ENCODE results near the gene OR10Z1. TPM values are rescaled to one million over a fixed set of nuclear protein-coding genes. Genes with fewer than 3 reads are reported as not detected.

The OR10Z1 gene
- total RNA-seq, 1 donor from 2014 or later = not detected

DNA sequence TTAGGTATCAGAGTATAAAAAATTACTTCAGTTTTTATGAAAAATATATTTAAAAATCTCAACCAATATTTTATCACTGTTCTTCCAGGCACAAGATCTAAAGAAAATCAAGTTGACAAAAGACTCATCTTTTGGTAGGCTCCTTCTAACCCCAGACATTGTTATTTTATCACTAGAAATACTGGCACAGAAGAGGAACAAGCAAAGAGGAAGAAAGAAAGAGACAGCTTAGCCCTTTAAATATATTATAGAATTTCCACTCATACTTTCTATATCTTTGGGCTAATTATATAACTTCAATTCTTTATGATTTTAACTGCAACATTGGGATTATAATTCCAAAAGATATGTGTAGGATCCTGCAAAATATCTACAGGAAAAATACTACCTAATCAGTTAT lies 49.0 kb downstream of the OR10Z1 start:
- Mint-ChIP-seq H3K4me1 (ENCODE audit: unreplicated experiment) (no peaks in the 10 kb centered on the region), H3K27me3 (ENCODE audit: unreplicated experiment) (no peaks in the 10 kb centered on the region), H3K4me3 (ENCODE audit: unreplicated experiment) (no peak overlapping the region), H3K27ac (ENCODE audit: unreplicated experiment) (no peak overlapping the region), H3K9me3 (ENCODE audit: unreplicated experiment) (no peaks in the 10 kb centered on the region), H3K36me3 (ENCODE audit: unreplicated experiment) (no peaks in the 10 kb centered on the region)
- TF ChIP-seq, protein P1, sequence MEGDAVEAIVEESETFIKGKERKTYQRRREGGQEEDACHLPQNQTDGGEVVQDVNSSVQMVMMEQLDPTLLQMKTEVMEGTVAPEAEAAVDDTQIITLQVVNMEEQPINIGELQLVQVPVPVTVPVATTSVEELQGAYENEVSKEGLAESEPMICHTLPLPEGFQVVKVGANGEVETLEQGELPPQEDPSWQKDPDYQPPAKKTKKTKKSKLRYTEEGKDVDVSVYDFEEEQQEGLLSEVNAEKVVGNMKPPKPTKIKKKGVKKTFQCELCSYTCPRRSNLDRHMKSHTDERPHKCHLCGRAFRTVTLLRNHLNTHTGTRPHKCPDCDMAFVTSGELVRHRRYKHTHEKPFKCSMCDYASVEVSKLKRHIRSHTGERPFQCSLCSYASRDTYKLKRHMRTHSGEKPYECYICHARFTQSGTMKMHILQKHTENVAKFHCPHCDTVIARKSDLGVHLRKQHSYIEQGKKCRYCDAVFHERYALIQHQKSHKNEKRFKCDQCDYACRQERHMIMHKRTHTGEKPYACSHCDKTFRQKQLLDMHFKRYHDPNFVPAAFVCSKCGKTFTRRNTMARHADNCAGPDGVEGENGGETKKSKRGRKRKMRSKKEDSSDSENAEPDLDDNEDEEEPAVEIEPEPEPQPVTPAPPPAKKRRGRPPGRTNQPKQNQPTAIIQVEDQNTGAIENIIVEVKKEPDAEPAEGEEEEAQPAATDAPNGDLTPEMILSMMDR (IDR thresholded peaks at IDR 0.05) = no peak
- DNase-seq (ENCODE audit: extremely low spot score, unreplicated experiment) = no peak

DNA sequence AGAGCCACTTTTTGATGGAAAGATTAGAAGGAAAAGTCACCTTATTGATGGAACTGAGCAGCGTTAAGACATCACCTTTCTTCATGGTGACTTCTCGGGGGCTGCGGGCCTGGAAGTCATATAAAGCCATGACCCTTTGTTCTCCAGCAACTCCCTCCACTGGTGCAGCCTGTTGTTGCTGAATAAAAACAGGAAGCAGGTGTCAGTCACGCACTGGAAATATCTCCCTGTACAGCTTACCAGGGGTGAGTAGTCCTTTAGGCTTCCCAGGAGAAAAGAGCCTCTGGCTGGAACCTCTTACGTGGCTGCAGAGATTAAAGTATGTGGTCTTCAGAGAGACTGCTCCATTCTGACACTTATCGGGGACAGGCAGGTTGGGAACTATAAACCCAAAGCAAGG lies 49.5 kb downstream of the OR10Z1 start:
- Mint-ChIP-seq H3K4me1 (ENCODE audit: unreplicated experiment) (no peaks in the 10 kb centered on the region), H3K27me3 (ENCODE audit: unreplicated experiment) (no peaks in the 10 kb centered on the region), H3K36me3 (ENCODE audit: unreplicated experiment) (no peaks in the 10 kb centered on the region), H3K4me3 (ENCODE audit: unreplicated experiment) (no peak overlapping the region), H3K27ac (ENCODE audit: unreplicated experiment) (no peak overlapping the region), H3K9me3 (ENCODE audit: unreplicated experiment) (no peaks in the 10 kb centered on the region)
- DNase-seq (ENCODE audit: extremely low spot score, unreplicated experiment) = no peak
- TF ChIP-seq, protein P1 (IDR thresholded peaks at IDR 0.05) = no peak

Other genes with a start within 250 kb of the OR10Z1 start
- gene OR10T2, start 205.8 kb upstream of the OR10Z1 start, total RNA-seq = not detected in 2 replicates
- gene OR10K2, start 179.0 kb upstream of the OR10Z1 start, total RNA-seq = not detected in 2 replicates
- not detected in 2 replicates for gene OR10K1, start 143.4 kb upstream of the OR10Z1 start, total RNA-seq
- gene OR10R2, start 133.0 kb upstream of the OR10Z1 start, total RNA-seq = not detected in 2 replicates
- gene OR6Y1, start 50.9 kb upstream of the OR10Z1 start, total RNA-seq = not detected in 2 replicates
- not detected in 2 replicates for gene OR6P1, start 34.7 kb upstream of the OR10Z1 start, total RNA-seq
- gene OR10X1, start 25.4 kb upstream of the OR10Z1 start, total RNA-seq = not detected in 2 replicates
- not detected in 2 replicates for gene SPTA1, start 81.4 kb downstream of the OR10Z1 start, total RNA-seq
- gene OR6K2, start 95.4 kb downstream of the OR10Z1 start, total RNA-seq = not detected in 2 replicates
- not detected in 2 replicates for gene OR6K3, start 115.5 kb downstream of the OR10Z1 start, total RNA-seq
- not detected in 2 replicates for gene OR6K6, start 149.5 kb downstream of the OR10Z1 start, total RNA-seq
- not detected in 2 replicates for gene OR6N1, start 166.9 kb downstream of the OR10Z1 start, total RNA-seq
- not detected in 2 replicates for gene OR6N2, start 175.9 kb downstream of the OR10Z1 start, total RNA-seq
- not detected in 2 replicates for gene MNDA, start 226.1 kb downstream of the OR10Z1 start, total RNA-seq